ACC112 (cell line): Measurements from ENCODE around the gene DNMBP.
"Not testable (repeated sequence)": the region's sequence is repeated elsewhere in the genome, so short reads cannot be mapped to it uniquely, and the experiment has no call there.

ENCODE experiments used
- H2AFZ ChIP-seq: fragments of 200-600 bp; sonication (generic); one replicate; pipeline ENCODE4 v1.6.0; 2017; ENCODE audit warnings: antibody characterized with exemption, low read length; ENCODE audit not compliant: unreplicated experiment
- H3K27ac ChIP-seq: fragments of 200-600 bp; sonication (generic); 2 replicates; pipeline ENCODE4 v1.5.1; 2014; ENCODE audit warnings: low read depth, mild to moderate bottlenecking, antibody characterized with exemption, low read length, moderate library complexity
- H3K27me3 ChIP-seq: fragments of 200-600 bp; sonication (generic); 2 replicates; pipeline ENCODE4 v1.6.1; 2014; ENCODE audit warnings: mild to moderate bottlenecking, antibody characterized with exemption, low read length, moderate library complexity, mixed read lengths; ENCODE audit not compliant: insufficient read depth
- H3K36me3 ChIP-seq: fragments of 200-600 bp; sonication (generic); 2 replicates; pipeline ENCODE4 v1.6.1; 2016; ENCODE audit warnings: mild to moderate bottlenecking, antibody characterized with exemption, low read length, moderate library complexity, mixed read lengths; ENCODE audit not compliant: insufficient read depth
- H3K4me1 ChIP-seq: fragments of 200-600 bp; sonication (generic); one replicate; pipeline ENCODE4 v1.6.1; 2016; ENCODE audit warnings: low read length, mixed read lengths; ENCODE audit not compliant: insufficient read depth, unreplicated experiment, control insufficient read depth
- H3K4me3 ChIP-seq: fragments of 200-600 bp; sonication (generic); 2 replicates; pipeline ENCODE4 v1.5.1; 2014; ENCODE audit warnings: mild to moderate bottlenecking, low read depth, low read length
- H3K79me2 ChIP-seq: fragments of 200-600 bp; sonication (generic); one replicate; pipeline ENCODE4 v1.6.0; 2016; ENCODE audit warnings: low read length; ENCODE audit not compliant: control insufficient read depth, unreplicated experiment, insufficient read depth

Gene DNMBP

DNA sequence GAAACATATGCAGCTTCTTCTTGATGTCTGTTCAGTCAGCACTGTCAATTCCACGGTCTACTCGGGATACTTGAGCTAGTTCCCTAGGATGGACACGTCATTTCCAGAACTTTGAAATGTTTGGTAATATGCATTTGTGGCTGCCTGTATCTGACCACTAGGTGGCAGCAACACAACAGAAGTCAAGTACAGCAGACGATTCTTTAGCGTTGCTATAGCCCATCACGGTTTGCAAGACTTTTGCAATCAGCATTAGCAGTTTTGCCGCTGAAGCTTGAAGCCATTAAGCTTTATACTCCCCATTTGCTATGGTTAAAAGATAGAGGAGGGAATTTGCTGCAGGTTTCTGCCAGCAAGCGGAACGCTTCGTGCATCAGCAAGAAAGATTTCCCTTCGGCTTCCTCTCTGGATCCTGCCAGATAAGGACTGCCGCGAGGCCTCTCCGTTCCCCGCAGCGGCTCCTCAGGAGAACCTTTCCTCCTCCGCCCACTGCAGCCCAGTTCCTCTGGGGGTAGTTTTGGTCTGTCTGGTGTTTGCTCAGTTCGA is 163.8 kb downstream of the DNMBP start:
- H2AFZ ChIP-seq: peak overlapping the region; percentile 81

DNA sequence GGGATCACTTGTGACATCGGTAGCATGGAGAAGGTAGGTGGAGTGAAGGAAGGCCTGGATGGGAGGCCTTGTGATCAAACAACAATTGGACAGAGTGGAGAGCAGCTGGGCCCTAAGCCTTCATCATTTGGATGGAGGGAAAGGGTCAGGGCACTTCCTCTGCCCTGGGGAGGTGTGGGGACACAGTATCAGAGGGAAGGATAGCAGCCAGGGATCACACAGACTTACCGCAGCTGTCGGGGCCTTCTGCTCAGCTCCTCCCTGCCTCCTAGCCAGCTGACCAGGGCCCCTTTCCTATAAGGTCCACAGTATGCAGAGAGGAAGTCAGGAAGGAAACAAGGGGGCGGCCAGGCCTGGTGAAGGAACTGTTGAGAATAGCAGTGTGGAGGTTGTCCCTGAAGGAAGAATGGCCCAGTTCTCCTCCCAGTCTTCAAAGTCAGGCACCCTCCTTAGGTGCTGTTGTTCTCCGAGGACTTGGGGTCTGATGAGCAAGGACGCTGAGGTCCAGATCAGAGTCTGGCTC is 165.3 kb downstream of the DNMBP start:
- Histone ChIP-seq H3K4me1 (peaks cover 5% of the 10 kb centered on the region), H2AFZ (no peak overlapping the region), H3K27me3 (no peaks in the 10 kb centered on the region), H3K79me2 (no peaks in the 10 kb centered on the region), H3K27ac (no peak overlapping the region), H3K4me3 (no peak overlapping the region), H3K36me3 (no peaks in the 10 kb centered on the region)

More for the DNA sequence above, 163.8 kb downstream of the DNMBP start:
- Histone ChIP-seq H3K4me1 (peaks cover 5% of the 10 kb centered on the region), H3K36me3 (no peaks in the 10 kb centered on the region), H3K27me3 (no peaks in the 10 kb centered on the region), H3K27ac (no peak overlapping the region), H3K79me2 (no peaks in the 10 kb centered on the region), H3K4me3 (peak overlapping the region; percentile 64)

DNA sequence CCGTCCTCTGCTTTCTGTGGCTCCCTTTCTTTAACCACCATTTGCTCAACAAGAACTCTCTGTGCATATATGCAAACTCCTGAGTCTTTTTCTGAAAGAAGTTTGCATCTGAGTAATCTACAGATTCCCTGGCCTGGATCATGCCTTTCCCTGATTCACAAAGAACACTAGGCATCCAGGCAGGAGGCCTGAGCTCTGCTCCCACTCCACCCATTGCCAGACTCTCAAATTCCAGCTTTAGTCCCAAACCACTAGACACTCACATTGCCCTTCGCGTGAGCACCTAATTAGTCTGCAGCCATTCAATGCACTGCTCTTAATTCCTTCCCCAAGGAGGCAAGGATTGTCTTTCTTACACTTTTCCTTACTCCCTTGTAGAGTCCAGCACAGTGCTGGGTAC is 166.4 kb downstream of the DNMBP start:
- H2AFZ ChIP-seq: no peak overlapping the region
- no peaks in the 10 kb centered on the region for H3K79me2 ChIP-seq
- no peak overlapping the region for H3K27ac ChIP-seq
- no peaks in the 10 kb centered on the region for H3K27me3 ChIP-seq
- H3K36me3 ChIP-seq: no peaks in the 10 kb centered on the region
- H3K4me3 ChIP-seq: no peak overlapping the region
- peaks cover 5% of the 10 kb centered on the region for H3K4me1 ChIP-seq

DNA sequence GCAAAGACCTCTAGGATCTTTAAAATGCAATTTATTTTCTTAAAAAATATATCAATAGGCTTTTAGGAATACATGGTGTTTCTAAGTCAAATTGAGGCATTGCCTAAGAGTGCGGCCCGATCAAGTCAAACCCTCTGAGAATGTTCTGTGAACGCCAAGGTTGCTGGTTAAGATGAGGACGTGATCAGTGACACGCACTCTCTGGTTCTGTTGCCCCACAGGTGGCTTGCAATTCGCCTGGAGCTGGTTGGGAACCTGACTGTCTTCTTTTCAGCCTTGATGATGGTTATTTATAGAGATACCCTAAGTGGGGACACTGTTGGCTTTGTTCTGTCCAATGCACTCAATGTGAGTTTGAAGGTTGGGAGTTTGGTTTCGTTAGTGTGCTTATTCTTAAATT is 168.0 kb downstream of the DNMBP start:
- no peak overlapping the region for H2AFZ ChIP-seq
- no peaks in the 10 kb centered on the region for H3K27me3 ChIP-seq
- no peak overlapping the region for H3K4me3 ChIP-seq
- no peaks in the 10 kb centered on the region for H3K36me3 ChIP-seq
- no peak overlapping the region for H3K27ac ChIP-seq
- H3K79me2 ChIP-seq: no peaks in the 10 kb centered on the region
- peaks cover 5% of the 10 kb centered on the region for H3K4me1 ChIP-seq

DNA sequence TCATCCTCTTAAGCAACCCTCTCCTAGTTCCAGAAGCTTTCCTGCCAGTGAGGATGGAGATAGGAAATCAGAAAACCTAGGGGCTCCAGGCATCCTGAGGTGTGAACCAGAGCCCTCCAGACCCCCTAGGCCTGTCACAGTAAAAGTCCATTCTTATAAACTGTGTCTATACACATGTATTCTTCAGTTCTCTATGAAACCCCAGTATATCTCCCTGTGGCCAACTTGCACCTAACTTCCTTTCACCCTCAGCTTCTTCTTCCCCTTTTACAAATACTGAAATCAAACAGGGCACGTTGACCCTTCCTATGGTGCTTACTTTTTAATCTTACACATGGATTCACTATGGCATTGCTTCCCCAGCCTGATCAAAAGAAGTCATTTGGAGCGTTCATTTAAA is 168.9 kb downstream of the DNMBP start:
- not testable (repeated sequence) for H3K27ac ChIP-seq, H3K79me2 ChIP-seq, H3K27me3 ChIP-seq, H3K36me3 ChIP-seq, H3K4me1 ChIP-seq, H3K4me3 ChIP-seq, H2AFZ ChIP-seq

DNA sequence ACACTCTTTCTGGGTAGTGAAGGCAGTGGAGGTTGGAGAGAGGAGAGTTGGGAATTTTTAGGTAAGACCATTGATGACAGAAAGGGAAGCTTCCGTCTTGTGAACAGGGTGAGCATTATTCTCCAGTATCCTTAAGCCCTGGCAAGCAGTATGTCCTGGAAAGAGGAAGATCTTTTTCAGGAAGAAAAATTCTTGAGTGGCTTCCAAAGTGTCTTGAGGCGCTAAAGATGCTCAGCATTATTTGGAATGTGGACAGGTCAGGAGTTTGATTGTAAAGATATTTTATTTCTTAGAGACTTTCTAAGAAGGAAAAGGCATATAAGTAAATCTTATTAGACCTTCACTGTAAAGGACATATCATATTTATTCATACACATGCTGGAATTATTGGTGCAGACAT is 173.0 kb downstream of the DNMBP start:
- H3K27ac ChIP-seq: no peak overlapping the region
- no peak overlapping the region for H2AFZ ChIP-seq
- H3K27me3 ChIP-seq: no peaks in the 10 kb centered on the region
- peaks cover 2% of the 10 kb centered on the region; the same call in 1 of the 2 replicates for H3K36me3 ChIP-seq
- H3K4me1 ChIP-seq: peaks cover 20% of the 10 kb centered on the region
- no peaks in the 10 kb centered on the region for H3K79me2 ChIP-seq
- no peak overlapping the region for H3K4me3 ChIP-seq

DNA sequence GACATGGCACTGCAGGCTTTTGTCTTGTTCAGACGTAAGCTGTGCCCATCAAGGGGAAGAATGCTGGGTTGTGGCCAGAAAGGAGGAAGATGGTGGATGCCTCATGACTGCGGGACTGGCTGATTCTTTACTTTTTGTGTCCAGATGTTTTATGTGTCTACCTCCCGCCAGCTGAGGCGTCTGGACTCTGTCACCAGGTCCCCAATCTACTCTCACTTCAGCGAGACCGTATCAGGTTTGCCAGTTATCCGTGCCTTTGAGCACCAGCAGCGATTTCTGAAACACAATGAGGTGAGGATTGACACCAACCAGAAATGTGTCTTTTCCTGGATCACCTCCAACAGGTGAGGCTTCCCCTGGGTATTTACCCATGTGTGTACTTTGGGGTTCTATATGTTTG is 173.8 kb downstream of the DNMBP start:
- Histone ChIP-seq H3K27me3 (no peaks in the 10 kb centered on the region), H3K27ac (no peak overlapping the region), H3K36me3 (peaks cover 4% of the 10 kb centered on the region; the same call in 1 of the 2 replicates), H3K4me1 (peaks cover 20% of the 10 kb centered on the region), H2AFZ (no peak overlapping the region), H3K4me3 (no peak overlapping the region), H3K79me2 (no peaks in the 10 kb centered on the region)

DNA sequence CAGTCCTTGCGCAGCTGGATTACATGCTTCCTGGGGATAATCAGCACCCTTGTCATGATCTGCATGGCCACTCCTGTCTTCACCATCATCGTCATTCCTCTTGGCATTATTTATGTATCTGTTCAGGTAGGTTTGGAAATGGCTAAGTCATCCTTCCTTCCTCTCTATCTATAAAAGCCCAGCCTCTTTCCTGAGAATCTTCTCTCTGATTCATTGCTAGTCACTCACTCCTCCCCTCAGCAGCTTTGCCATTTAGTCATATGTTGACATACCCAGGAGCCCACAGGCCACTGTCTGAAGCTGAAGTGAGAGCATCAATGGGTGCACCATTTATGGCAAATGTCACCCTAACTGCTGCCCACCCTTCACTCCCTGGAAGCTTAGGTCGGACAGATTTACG is 175.3 kb downstream of the DNMBP start:
- peak overlapping the region; percentile 70 for H3K27ac ChIP-seq
- H3K4me1 ChIP-seq: peaks cover 20% of the 10 kb centered on the region
- H3K36me3 ChIP-seq: peaks cover 4% of the 10 kb centered on the region; the same call in 1 of the 2 replicates
- no peaks in the 10 kb centered on the region for H3K27me3 ChIP-seq
- no peak overlapping the region for H3K4me3 ChIP-seq
- H3K79me2 ChIP-seq: no peaks in the 10 kb centered on the region
- peak overlapping the region; percentile 10 for H2AFZ ChIP-seq

DNA sequence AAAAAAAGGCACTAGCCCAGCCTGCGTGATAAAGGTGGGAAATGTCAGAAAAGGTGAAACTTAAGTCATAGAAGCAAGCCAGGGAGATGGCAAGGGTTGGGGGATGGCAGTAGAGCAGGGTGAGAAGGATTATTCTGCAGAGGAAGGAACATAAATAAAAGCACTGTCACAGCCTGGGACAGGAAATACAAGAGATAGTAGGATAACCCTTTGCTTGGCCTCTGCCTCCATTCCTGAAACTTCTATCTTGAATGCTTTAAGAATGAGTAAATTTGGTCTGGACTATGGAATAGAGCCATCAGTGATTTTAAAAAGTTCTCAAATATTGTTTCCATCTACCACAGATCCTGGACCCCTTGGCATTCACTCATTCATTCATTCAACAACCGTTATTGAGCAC is 177.3 kb downstream of the DNMBP start:
- no peak overlapping the region for H3K4me3 ChIP-seq
- no peak overlapping the region for H2AFZ ChIP-seq
- peaks cover 20% of the 10 kb centered on the region for H3K4me1 ChIP-seq
- H3K36me3 ChIP-seq: peaks cover 4% of the 10 kb centered on the region; the same call in 1 of the 2 replicates
- no peak overlapping the region for H3K27ac ChIP-seq
- no peaks in the 10 kb centered on the region for H3K79me2 ChIP-seq
- no peaks in the 10 kb centered on the region for H3K27me3 ChIP-seq

DNA sequence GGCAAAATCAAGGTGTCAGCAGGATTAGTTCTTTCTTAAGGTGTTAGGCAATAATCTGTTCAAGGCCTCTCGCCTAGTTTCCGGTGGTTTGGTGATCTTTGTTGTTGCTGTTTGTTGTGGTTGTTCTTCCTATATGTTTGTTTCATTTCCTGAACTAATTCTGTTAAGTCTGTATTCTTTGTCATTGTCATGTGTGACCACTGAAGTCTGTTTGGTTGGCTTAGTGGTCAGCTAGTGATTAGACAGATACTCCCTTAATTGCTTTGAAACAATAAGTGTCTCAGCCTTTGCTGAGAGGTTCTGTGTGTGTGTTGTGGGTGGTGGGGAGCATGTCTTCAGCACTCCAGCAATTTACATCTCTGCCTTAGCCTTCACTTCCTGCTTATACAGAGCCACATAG is 181.3 kb downstream of the DNMBP start:
- Histone ChIP-seq H3K27me3 (no peaks in the 10 kb centered on the region), H3K4me1 (peaks cover 8% of the 10 kb centered on the region), H3K4me3 (no peak overlapping the region), H3K36me3 (peaks cover 4% of the 10 kb centered on the region; the same call in 1 of the 2 replicates), H2AFZ (no peak overlapping the region), H3K79me2 (no peaks in the 10 kb centered on the region), H3K27ac (no peak overlapping the region)

DNA sequence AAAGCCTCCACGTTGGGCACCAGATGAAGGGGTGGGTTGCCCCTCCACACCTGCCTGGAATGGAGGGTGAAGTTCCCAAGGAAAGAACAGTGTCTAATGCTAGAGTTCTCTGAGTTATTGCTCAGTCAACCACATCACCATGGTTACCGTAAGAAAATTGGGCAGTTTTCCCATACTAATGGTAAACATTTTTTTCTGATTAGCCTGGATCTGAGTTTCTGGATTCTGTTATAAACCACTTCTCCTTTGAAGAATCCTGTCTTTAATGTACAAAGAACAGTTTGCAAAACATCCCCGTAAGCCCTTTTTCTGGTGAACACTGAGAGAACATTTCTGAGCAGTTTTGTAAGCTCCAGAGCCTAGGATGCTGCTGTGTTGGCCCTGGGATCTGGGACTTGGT is 181.8 kb downstream of the DNMBP start:
- H3K36me3 ChIP-seq: peaks cover 4% of the 10 kb centered on the region; the same call in 1 of the 2 replicates
- no peaks in the 10 kb centered on the region for H3K79me2 ChIP-seq
- no peak overlapping the region for H3K27ac ChIP-seq
- no peak overlapping the region for H2AFZ ChIP-seq
- H3K4me1 ChIP-seq: peaks cover 8% of the 10 kb centered on the region
- no peaks in the 10 kb centered on the region for H3K27me3 ChIP-seq
- no peak overlapping the region for H3K4me3 ChIP-seq
